H1 (cell line): ENCODE measurements around the gene HSF5. TPM values are rescaled to one million over a fixed set of nuclear protein-coding genes. Genes with fewer than 3 reads are reported as not detected.

ENCODE experiments used
- CTCF ChIA-PET: fragments of 300-600 bp; sonication (Branson Sonifier 250); formaldehyde crosslinking; loops from one replicate; lab custom pipeline; 2021; ENCODE audit not compliant: partially characterized antibody; lab: Charles Lee
- POLR2A ChIA-PET: fragments of 300-600 bp; sonication (Branson Sonifier 250); formaldehyde crosslinking; loops from one replicate; lab custom pipeline; 2021; ENCODE audit warnings: inconsistent platforms; ENCODE audit not compliant: partially characterized antibody; lab: Charles Lee
- DNase-seq, 2 experiments: peaks; one replicate each; pipeline versions ENCODE4 v3.0.0 to v3.0.0-alpha.2; 2010 to 2022; ENCODE audit warnings: low spot score in 2 of 2, low read depth in 1 of 2, mixed read lengths in 1 of 2
- FAIRE-seq: peaks from 2 replicates; lab custom pipeline; 2011; peaks lifted over from hg19 to GRCh38; lab: Jason Lieb, UNC
- H2AFZ ChIP-seq: 2 replicates; pipeline ENCODE4 v1.8.1; 2012; ENCODE audit warnings: low read length, inconsistent platforms
- H2AK5ac ChIP-seq: 2 replicates; pipeline ENCODE4 v1.6.1; 2013; ENCODE audit warnings: low read depth, low read length
- H2BK120ac ChIP-seq: replicated peaks from 2 replicates; pipeline ENCODE3; 2013; ENCODE audit warnings: low read depth, low read length, inconsistent platforms
- H2BK12ac ChIP-seq: 2 replicates; pipeline ENCODE4 v1.6.1; 2013; ENCODE audit warnings: low read depth, low read length
- H2BK15ac ChIP-seq: 2 replicates; pipeline ENCODE4 v1.6.1; 2013; ENCODE audit warnings: low read length
- H2BK20ac ChIP-seq: 2 replicates; pipeline ENCODE4 v1.6.1; 2013; ENCODE audit warnings: low read length
- H2BK5ac ChIP-seq: 2 replicates; pipeline ENCODE4 v1.6.1; 2013; ENCODE audit warnings: low read depth, low read length
- H3K14ac ChIP-seq: 2 replicates; pipeline ENCODE4 v1.6.1; 2013; ENCODE audit warnings: inconsistent platforms; ENCODE audit not compliant: insufficient read length
- H3K18ac ChIP-seq: 2 replicates; pipeline ENCODE4 v1.6.1; 2013; ENCODE audit warnings: low read length; ENCODE audit errors: extremely low read depth
- H3K23ac ChIP-seq: 2 replicates; pipeline ENCODE4 v1.6.1; 2013; ENCODE audit warnings: inconsistent platforms; ENCODE audit not compliant: insufficient read length
- H3K23me2 ChIP-seq: 2 replicates; pipeline ENCODE4 v1.6.1; 2013; ENCODE audit warnings: low read depth, low read length
- H3K27ac ChIP-seq: 2 replicates; pipeline ENCODE4 v1.6.1; 2011; ENCODE audit warnings: low read depth, low read length, inconsistent platforms
- H3K27me3 ChIP-seq, 4 experiments: replicated peaks in 1 of 4; 1 replicate in 1 of 4; 2 replicates in 3 of 4; pipeline versions ENCODE4 v1.6.1 to v1.8.1; 2011 to 2013; ENCODE audit warnings: low read length in 3 of 4, mild to moderate bottlenecking in 3 of 4, inconsistent platforms in 2 of 4, mixed read lengths in 2 of 4, moderate library complexity in 1 of 4; ENCODE audit not compliant: control insufficient read depth in 3 of 4, insufficient read depth in 3 of 4; ENCODE audit errors: extremely low read depth in 1 of 4
- H3K36me3 ChIP-seq, 4 experiments: 2 replicates each; pipeline versions ENCODE4 v1.6.1 to v1.8.1; 2011 to 2013; ENCODE audit warnings: mild to moderate bottlenecking in 4 of 4, low read length in 3 of 4, moderate library complexity in 2 of 4, control low read depth in 1 of 4, inconsistent platforms in 1 of 4; ENCODE audit not compliant: insufficient read depth in 4 of 4, control insufficient read depth in 2 of 4
- H3K4ac ChIP-seq: replicated peaks from 2 replicates; pipeline ENCODE3; 2013; ENCODE audit warnings: low read length, low read depth, mixed read lengths, inconsistent platforms; ENCODE audit not compliant: insufficient read length
- H3K4me1 ChIP-seq, 4 experiments: replicated peaks in 1 of 4; 1 replicate in 1 of 4; 2 replicates in 3 of 4; pipeline versions ENCODE4 v1.6.1 to v1.8.1; 2011 to 2013; ENCODE audit warnings: low read length in 3 of 4, inconsistent platforms in 2 of 4, mixed read lengths in 1 of 4; ENCODE audit not compliant: insufficient read depth in 4 of 4, control insufficient read depth in 3 of 4
- H3K4me2 ChIP-seq, 2 experiments: 2 replicates each; pipeline versions ENCODE4 v1.6.1 to v1.8.1; 2011 to 2013; ENCODE audit warnings: low read depth in 2 of 2, low read length in 2 of 2, control low read depth in 1 of 2, inconsistent platforms in 1 of 2, mild to moderate bottlenecking in 1 of 2; ENCODE audit not compliant: insufficient read depth in 1 of 2
- H3K4me3 ChIP-seq, 4 experiments: fragments of 200-600, 300-600 bp in 1 of 4; sonication (generic), shearing (Covaris generic), sonication (Bioruptor Twin) in 1 of 4; 2 replicates each; pipeline versions ENCODE4 v1.5.1 to v1.8.1; 2011 to 2016; ENCODE audit warnings: low read length in 4 of 4, low read depth in 3 of 4, control low read depth in 2 of 4, inconsistent platforms in 2 of 4, mild to moderate bottlenecking in 2 of 4, mixed read lengths in 1 of 4, moderate library complexity in 1 of 4; ENCODE audit not compliant: insufficient read depth in 2 of 4; ENCODE audit errors: extremely low read depth in 1 of 4
- H3K56ac ChIP-seq: replicated peaks from 2 replicates; pipeline ENCODE3; 2013; ENCODE audit warnings: low read depth, mild to moderate bottlenecking, mixed read lengths, low read length, inconsistent platforms; ENCODE audit not compliant: insufficient read length
- H3K79me1 ChIP-seq: 2 replicates; pipeline ENCODE4 v1.6.1; 2013; ENCODE audit warnings: low read depth, low read length, control low read depth
- H3K79me2 ChIP-seq, 2 experiments: 2 replicates each; pipeline versions ENCODE4 v1.6.1 to v1.8.1; 2012 to 2013; ENCODE audit warnings: low read length in 2 of 2, mild to moderate bottlenecking in 2 of 2, inconsistent platforms in 1 of 2; ENCODE audit not compliant: insufficient read depth in 2 of 2, control insufficient read depth in 1 of 2
- H3K9ac ChIP-seq, 4 experiments: replicated peaks in 1 of 4; 1 replicate in 1 of 4; 2 replicates in 3 of 4; pipeline versions ENCODE4 v1.6.1 to v1.8.1; 2011 to 2013; ENCODE audit warnings: low read depth in 3 of 4, low read length in 3 of 4, control low read depth in 2 of 4, mild to moderate bottlenecking in 2 of 4, moderate library complexity in 2 of 4, inconsistent platforms in 1 of 4; ENCODE audit errors: extremely low read depth in 1 of 4
- H3K9me3 ChIP-seq, 2 experiments: 2 replicates each; pipeline versions ENCODE4 v1.6.1 to v1.8.1; 2012 to 2013; ENCODE audit warnings: mild to moderate bottlenecking in 2 of 2, moderate library complexity in 2 of 2, control low read depth in 1 of 2, inconsistent platforms in 1 of 2, low read depth in 1 of 2, low read length in 1 of 2, mixed read lengths in 1 of 2; ENCODE audit not compliant: insufficient read depth in 2 of 2
- H4K20me1 ChIP-seq, 2 experiments: replicated peaks in 1 of 2; 2 replicates each; pipeline versions ENCODE3 to v1.8.1; 2011 to 2013; ENCODE audit warnings: inconsistent platforms in 2 of 2, low read length in 2 of 2, mild to moderate bottlenecking in 1 of 2; ENCODE audit not compliant: insufficient read depth in 2 of 2, control insufficient read depth in 1 of 2
- H4K5ac ChIP-seq: 2 replicates; pipeline ENCODE4 v1.6.1; 2013; ENCODE audit warnings: low read length, low read depth, mixed read lengths, inconsistent platforms; ENCODE audit not compliant: insufficient read length
- H4K8ac ChIP-seq: 2 replicates; pipeline ENCODE4 v1.8.0; 2013; ENCODE audit warnings: mild to moderate bottlenecking, moderate library complexity, low read length, inconsistent platforms; ENCODE audit not compliant: insufficient read depth; ENCODE audit errors: extremely low read depth
- H4K91ac ChIP-seq: replicated peaks from 2 replicates; pipeline ENCODE3; 2013; ENCODE audit warnings: low read length, mixed read lengths, inconsistent platforms; ENCODE audit not compliant: insufficient read length
- CTBP2 ChIP-seq: IDR thresholded peaks from 2 replicates; pipeline ENCODE4 v1.7.0; 2011; ENCODE audit warnings: borderline replicate concordance, mild to moderate bottlenecking, moderate library complexity, mixed read lengths, low read length; ENCODE audit not compliant: insufficient read depth, insufficient read length
- CTCF ChIP-seq, 3 experiments: IDR thresholded peaks; 1 replicate in 2 of 3; 2 replicates in 1 of 3; pipeline versions ENCODE4 v1.5.1 to v1.6.1; 2011; ENCODE audit warnings: low read length in 3 of 3, mild to moderate bottlenecking in 3 of 3, inconsistent platforms in 2 of 3, low read depth in 1 of 3, moderate library complexity in 1 of 3; ENCODE audit not compliant: insufficient read depth in 1 of 3; ENCODE audit errors: control extremely low read depth in 1 of 3
- JUN ChIP-seq: IDR thresholded peaks from 2 replicates; pipeline ENCODE4 v1.6.1; 2011; ENCODE audit warnings: low read depth, mild to moderate bottlenecking, improper control_type of control experiment, low read length
- RAD21 ChIP-seq, 2 experiments: IDR thresholded peaks in 1 of 2; conservative IDR thresholded peaks in 1 of 2; 2 replicates each; pipeline ENCODE4 v1.6.1; 2011; ENCODE audit warnings: low read depth in 2 of 2, low read length in 2 of 2, improper control_type of control experiment in 1 of 2, inconsistent platforms in 1 of 2, mild to moderate bottlenecking in 1 of 2, moderate library complexity in 1 of 2
- RNF2 ChIP-seq: fragments of 200-900, 300-1000 bp; sonication (generic); IDR thresholded peaks from 2 replicates; pipeline ENCODE4 v1.7.1; 2016; ENCODE audit warnings: borderline replicate concordance, low read depth, mild to moderate bottlenecking, antibody characterized with exemption, low read length; ENCODE audit not compliant: poor library complexity, severe bottlenecking; ENCODE audit errors: missing control alignments
- SIX5 ChIP-seq: IDR thresholded peaks from 2 replicates; pipeline ENCODE4 v1.6.1; 2011; ENCODE audit warnings: mild to moderate bottlenecking, low read depth, low read length
- SP1 ChIP-seq: IDR thresholded peaks from 2 replicates; pipeline ENCODE4 v1.6.1; 2011; ENCODE audit warnings: low read depth, low read length
- SP4 ChIP-seq: IDR thresholded peaks from 2 replicates; pipeline ENCODE4 v1.6.1; 2012; ENCODE audit warnings: low read length, inconsistent platforms
- WGBS, 2 experiments: shearing (Covaris generic) in 1 of 2; methylation state at CpG; one replicate each; pipeline versions ENCODE4 v1.1.6 to v1.1.7; 2013 to 2015; ENCODE audit warnings: low lambda C conversion rate in 2 of 2, mixed read lengths in 2 of 2, inconsistent platforms in 1 of 2, low coverage in 1 of 2, missing lambda C conversion rate in 1 of 2; ENCODE audit not compliant: insufficient replicate concordance in 2 of 2, insufficient coverage in 1 of 2, insufficient read length in 1 of 2; ENCODE audit errors: extremely low coverage in 1 of 2, missing lambda C conversion rate in 1 of 2; 5-methylcytosine and 5-hydroxymethylcytosine counted together
- polyA plus RNA-seq, 7 experiments: library from polyadenylated mRNA; depleted of rRNA in 3 of 7; stranded (reverse) in 5 of 7; unstranded in 2 of 7; fragments of >200 nt in 5 of 7; fragments of 200-250 nt in 2 of 7; gene quantifications; 1 replicate in 5 of 7; 2 replicates in 1 of 7; 4 replicates in 1 of 7; pipeline versions ENCODE4 v1.2.1 to v1.2.3, GENCODE V29; 2011 to 2013; ENCODE audit warnings: missing spikeins in 2 of 7, mixed read lengths in 2 of 7
- total RNA-seq: library from RNA; stranded (reverse); fragmentation: NEBNext Ultra II Directional; extraction: Animal tissue kit (Norgen Biotek cat#: 25700); gene quantifications from 2 replicates; pipeline ENCODE4 v1.2.1, GENCODE V29; 2021

HSF5 gene
- total and polyA plus RNA-seq, 2 of the 8 experiments (the other 6 are each of a cell fraction or from before 2014, with no cell fraction given): not detected

- FAIRE-seq: no peak
- POLR2A ChIA-PET: interaction anchor here (1.1 kb wide), 1 partner anchor 68 kb away, joined by 5 read pairs; no protein-coding TSS in a partner anchor
- 93% methylated on average over 2 of the region's 2 CpGs; no CpG with 5 or more reads in 1 of the 2 experiments for WGBS, 2 experiments
Observed at GRCh38 chr17:58420827-58421226, 67.4 kb downstream of the HSF5 start.

More at GRCh38 chr17:58420827-58421226, 67.4 kb downstream of the HSF5 start:
- no peaks in the 10 kb centered on the region for H3K79me1 ChIP-seq
- no peak overlapping the region for H2BK120ac ChIP-seq
- H3K9me3 ChIP-seq: no peaks in the 10 kb centered on the region
- no peak overlapping the region for H3K23ac ChIP-seq
- no peak for DNase-seq
- no peaks in the 10 kb centered on the region for H3K36me3 ChIP-seq
- no peak overlapping the region for H2AFZ ChIP-seq
- H2AK5ac ChIP-seq: no peak overlapping the region
- H2BK20ac ChIP-seq: no peak overlapping the region
- H4K91ac ChIP-seq: no peak overlapping the region
- no peak overlapping the region for H3K4ac ChIP-seq
- H3K4me2 ChIP-seq: no peak overlapping the region
- no peak overlapping the region for H2BK15ac ChIP-seq
- no peaks in the 10 kb centered on the region for H3K23me2 ChIP-seq
- H4K5ac ChIP-seq: no peak overlapping the region
- H3K79me2 ChIP-seq: no peaks in the 10 kb centered on the region
- H4K8ac ChIP-seq: no peak overlapping the region
- H2BK5ac ChIP-seq: no peak overlapping the region
- CTCF ChIA-PET: interaction anchor here (1.0 to 3.8 kb wide), 9 partner anchors 13 to 117 kb away, joined by 3 to 13 read pairs (median 3); partner anchors contain the start of gene SUPT4H1
- no peak for TF ChIP-seq RAD21 (IDR thresholded peaks at IDR 0.05 in 1 of 2, conservative IDR thresholded peaks at IDR 0.05 in 1 of 2; ENCODE audit: low read depth in 2 of 2, low read length in 2 of 2)
- no peak for TF ChIP-seq RNF2
- TF ChIP-seq CTBP2: no peak
- no peak for TF ChIP-seq SP1
- no peak for TF ChIP-seq CTCF (IDR thresholded peaks at IDR 0.05; ENCODE audit: control extremely low read depth in 1 of 3, insufficient read depth in 1 of 3, low read depth in 1 of 3, low read length in 3 of 3)
- no peak for TF ChIP-seq SIX5
- no peak for TF ChIP-seq SP4
- no peak for TF ChIP-seq JUN
- no peak overlapping the region for H3K18ac ChIP-seq
- H3K27me3 ChIP-seq: no peaks in the 10 kb centered on the region
- H3K14ac ChIP-seq: no peak overlapping the region
- no peak overlapping the region for H3K56ac ChIP-seq
- no peaks in the 10 kb centered on the region for H4K20me1 ChIP-seq
- no peak overlapping the region for H2BK12ac ChIP-seq
- H3K9ac ChIP-seq: no peak overlapping the region
- H3K4me3 ChIP-seq: no peak overlapping the region
- no peaks in the 10 kb centered on the region; a peak in 1 of 7 replicates for H3K4me1 ChIP-seq
- no peak overlapping the region for H3K27ac ChIP-seq
